IPS DF 6.9 (cell line): ENCODE data around the gene ZNF335.
A peak's percentile ranks its signal among the peaks of the same experiment; 100 is the strongest.

Experiments
- DNase-seq: peaks from one replicate; pipeline ENCODE4 v3.0.0-alpha.2; 2013; ENCODE audit warnings: low read depth, low spot score
- H3K27ac ChIP-seq: one replicate; pipeline ENCODE4 v1.5.1; 2013; ENCODE audit warnings: low read length, control low read depth
- H3K27me3 ChIP-seq: 2 replicates; pipeline ENCODE4 v1.6.1; 2013; ENCODE audit warnings: mild to moderate bottlenecking, low read length; ENCODE audit not compliant: control insufficient read depth, insufficient read depth
- H3K36me3 ChIP-seq: 2 replicates; pipeline ENCODE4 v1.6.1; 2013; ENCODE audit warnings: low read length; ENCODE audit not compliant: control insufficient read depth, insufficient read depth
- H3K4me1 ChIP-seq: 2 replicates; pipeline ENCODE4 v1.6.1; 2013; ENCODE audit warnings: low read length; ENCODE audit not compliant: control insufficient read depth, insufficient read depth
- H3K4me3 ChIP-seq: 2 replicates; pipeline ENCODE4 v1.5.1; 2013; ENCODE audit warnings: mild to moderate bottlenecking, low read length
- H3K9me3 ChIP-seq: 2 replicates; pipeline ENCODE4 v1.6.1; 2013; ENCODE audit warnings: low read length, inconsistent platforms; ENCODE audit not compliant: control insufficient read depth, insufficient read depth
- WGBS: extraction: QIAGEN DNeasy Blood & Tissue Kit; methylation state at CpG from one replicate; pipeline ENCODE4 v1.1.7; 2013; ENCODE audit warnings: mixed read lengths, missing lambda C conversion rate; ENCODE audit not compliant: insufficient read length, insufficient coverage; 5-methylcytosine and 5-hydroxymethylcytosine counted together

The ZNF335 gene

GRCh38 chr20:45944151-45944964 lies 27.6 kb downstream of the ZNF335 start:
- peaks cover 74% of the 10 kb centered on the region for H3K36me3 ChIP-seq
- no CpG with 5 or more reads among the region's 15 CpGs for WGBS
- no peaks in the 10 kb centered on the region for H3K9me3 ChIP-seq
- H3K27ac ChIP-seq, result no peak overlapping the region
- no peaks in the 10 kb centered on the region for H3K27me3 ChIP-seq
- H3K4me1 ChIP-seq, result no peaks in the 10 kb centered on the region
- no peak overlapping the region for H3K4me3 ChIP-seq
- DNase-seq, result no peak

DNA sequence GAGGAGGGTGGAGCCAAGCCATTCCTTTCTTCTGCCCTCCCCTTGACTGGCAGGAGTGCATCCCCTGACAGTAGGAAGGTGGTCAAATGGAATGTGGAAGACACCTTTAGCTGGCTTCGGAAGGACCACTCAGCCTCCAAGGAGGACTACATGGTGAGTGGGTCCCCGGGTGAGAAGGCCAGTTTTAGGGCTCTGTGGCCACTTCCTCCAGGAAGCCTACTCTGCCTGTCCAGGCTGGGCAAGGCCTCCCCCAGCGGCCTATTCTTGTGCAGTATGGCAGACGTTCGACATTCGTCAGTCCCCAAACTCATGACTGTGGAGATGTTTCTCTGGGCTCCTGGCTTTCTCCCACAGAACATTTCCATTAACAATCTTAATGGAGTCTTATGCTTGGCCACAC lies 28.4 kb downstream of the ZNF335 start:
- WGBS, result no CpG with 5 or more reads among the region's 6 CpGs
- Histone ChIP-seq H3K36me3 (peaks cover 75% of the 10 kb centered on the region), H3K27ac (no peak overlapping the region)

DNA sequence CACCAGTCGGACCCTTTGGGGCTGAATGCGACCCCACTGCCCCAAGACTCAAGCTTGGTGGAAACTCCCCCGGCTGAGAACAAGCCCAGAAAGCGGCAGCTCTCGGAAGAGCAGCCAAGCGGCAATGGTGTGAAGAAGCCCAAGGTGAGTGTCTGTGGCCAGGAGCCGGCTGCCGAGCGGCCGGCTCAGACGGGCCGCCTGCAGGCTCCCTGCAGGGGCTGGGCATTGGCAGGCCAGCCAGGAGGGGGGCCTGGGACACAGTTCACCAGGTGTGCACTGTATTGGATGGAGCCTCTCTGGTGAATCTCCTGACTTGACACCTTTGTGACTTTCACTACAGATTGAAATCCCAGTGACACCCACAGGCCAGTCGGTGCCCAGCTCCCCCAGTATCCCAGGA lies 31.5 kb downstream of the ZNF335 start:
- Histone ChIP-seq H3K27ac (no peak overlapping the region), H3K27me3 (no peaks in the 10 kb centered on the region), H3K36me3 (peaks cover 51% of the 10 kb centered on the region), H3K4me1 (0 out of 2 replicates have a peak, but pooled peaks cover 2% of the 10 kb centered on the region), H3K9me3 (no peaks in the 10 kb centered on the region), H3K4me3 (no peak overlapping the region)
- no CpG with 5 or more reads among the region's 13 CpGs for WGBS
- no peak for DNase-seq

More for the DNA sequence above, 28.4 kb downstream of the ZNF335 start:
- no peaks in the 10 kb centered on the region for H3K27me3 ChIP-seq
- DNase-seq, result no peak
- 0 out of 2 replicates have a peak, but pooled peaks cover 2% of the 10 kb centered on the region for H3K4me1 ChIP-seq
- H3K4me3 ChIP-seq, result no peak overlapping the region
- H3K9me3 ChIP-seq, result no peaks in the 10 kb centered on the region

- H3K27me3 ChIP-seq, result no peaks in the 10 kb centered on the region
- H3K36me3 ChIP-seq, result peaks cover 47% of the 10 kb centered on the region
- 0 out of 2 replicates have a peak, but pooled peaks cover 2% of the 10 kb centered on the region for H3K4me1 ChIP-seq
- H3K9me3 ChIP-seq, result no peaks in the 10 kb centered on the region
- no peak overlapping the region for H3K27ac ChIP-seq
- no peak overlapping the region for H3K4me3 ChIP-seq
- no peak for DNase-seq
- no CpG with 5 or more reads among the region's 3 CpGs for WGBS
These were observed 31.9 kb downstream of the ZNF335 start for GRCh38 chr20:45940053-45940452.

DNA sequence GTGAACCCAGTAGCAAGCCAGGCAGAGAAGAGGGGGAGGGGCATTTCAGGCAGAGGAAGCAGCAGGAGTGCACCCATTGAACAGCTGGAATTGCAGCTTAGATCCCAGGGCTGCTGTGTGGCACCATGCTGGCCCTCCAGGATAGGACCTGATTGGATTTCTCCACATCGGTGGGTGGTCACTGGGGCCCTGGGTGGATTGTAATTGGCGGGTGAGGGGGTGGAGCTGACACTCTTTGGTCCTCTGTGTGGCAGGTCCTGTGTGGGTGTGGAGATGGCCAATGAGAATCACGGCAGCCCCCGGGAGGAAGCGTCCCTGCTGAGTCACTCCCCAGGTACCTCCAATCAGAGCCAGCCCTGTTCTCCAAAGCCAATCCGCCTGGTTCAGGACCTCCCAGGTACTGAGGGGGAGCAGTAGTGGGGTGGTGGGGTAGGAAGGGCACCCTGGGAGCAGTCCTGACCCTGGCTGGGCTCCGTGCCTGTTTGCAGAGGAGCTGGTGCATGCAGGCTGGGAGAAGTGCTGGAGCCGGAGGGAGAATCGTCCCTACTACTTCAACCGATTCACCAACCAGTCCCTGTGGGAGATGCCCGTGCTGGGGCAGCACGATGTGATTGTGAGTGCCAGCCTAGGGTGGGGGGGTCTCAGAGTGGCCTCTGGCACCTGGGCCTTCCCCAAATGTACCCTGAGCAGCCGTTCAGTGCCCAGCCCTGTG lies 33.1 kb downstream of the ZNF335 start:
- H3K4me3 ChIP-seq, result no peak overlapping the region
- H3K36me3 ChIP-seq, result peaks cover 36% of the 10 kb centered on the region
- H3K4me1 ChIP-seq, result 0 out of 2 replicates have a peak, but pooled peaks cover 2% of the 10 kb centered on the region
- no peaks in the 10 kb centered on the region for H3K27me3 ChIP-seq
- peak; percentile 39 for DNase-seq
- H3K9me3 ChIP-seq, result no peaks in the 10 kb centered on the region
- H3K27ac ChIP-seq, result no peak overlapping the region
- no CpG with 5 or more reads among the region's 13 CpGs for WGBS

DNA sequence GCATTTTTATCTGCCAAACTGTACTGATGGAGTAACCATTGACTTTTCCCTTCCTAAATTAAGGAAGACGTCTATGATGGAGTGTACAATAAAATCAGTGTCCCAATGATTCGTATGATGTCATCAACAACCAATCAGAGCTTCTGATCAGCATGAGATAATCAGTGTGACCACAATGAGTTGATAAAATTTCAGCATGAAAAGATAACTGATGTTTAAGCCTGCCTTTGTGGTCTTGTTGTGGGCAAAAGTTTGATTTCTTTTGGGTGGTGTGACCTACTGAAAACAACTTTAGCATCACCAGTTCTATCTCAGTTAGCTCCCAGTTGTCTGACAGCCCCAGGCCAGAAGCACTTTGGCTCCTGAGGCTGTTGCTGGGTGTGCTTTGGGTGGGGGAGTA lies 34.2 kb downstream of the ZNF335 start:
- WGBS, result no CpG with 5 or more reads among the region's 2 CpGs
- Histone ChIP-seq H3K27me3 (no peaks in the 10 kb centered on the region), H3K4me1 (0 out of 2 replicates have a peak, but pooled peaks cover 2% of the 10 kb centered on the region), H3K9me3 (no peaks in the 10 kb centered on the region), H3K4me3 (no peak overlapping the region), H3K36me3 (peaks cover 26% of the 10 kb centered on the region), H3K27ac (no peak overlapping the region)
- DNase-seq, result no peak

- Histone ChIP-seq H3K27me3 (no peaks in the 10 kb centered on the region), H3K36me3 (peaks cover 20% of the 10 kb centered on the region), H3K4me3 (peak overlapping the region; percentile 88; the same call in 1 of the 2 replicates), H3K4me1 (0 out of 2 replicates have a peak, but pooled peaks cover 2% of the 10 kb centered on the region), H3K27ac (no peak overlapping the region), H3K9me3 (no peaks in the 10 kb centered on the region)
- DNase-seq, result no peak
- no CpG with 5 or more reads among the region's 21 CpGs for WGBS
These were observed 36.5 kb downstream of the ZNF335 start for GRCh38 chr20:45935416-45936046.

- DNase-seq, result peak; percentile 97
- no CpG with 5 or more reads among the region's 102 CpGs for WGBS
- Histone ChIP-seq H3K27ac (peak within 1 kb of the TSS; percentile 25), H3K4me3 (peak within 1 kb of the TSS; percentile 88), H3K9me3 (no peaks in the 10 kb centered on the region), H3K36me3 (peaks cover 13% of the 10 kb centered on the region; the same call in 1 of the 2 replicates), H3K4me1 (0 out of 2 replicates have a peak, but pooled peaks cover 2% of the 10 kb centered on the region), H3K27me3 (no peaks in the 10 kb centered on the region)
These were observed 37.2 kb downstream of the ZNF335 start, which contains the start of gene PCIF1 for GRCh38 chr20:45934586-45935415. Gene PCIF1 (plus strand): TSS chr20:45934683. CDS start chr20:45939000, 4,317 bp downstream.

DNA sequence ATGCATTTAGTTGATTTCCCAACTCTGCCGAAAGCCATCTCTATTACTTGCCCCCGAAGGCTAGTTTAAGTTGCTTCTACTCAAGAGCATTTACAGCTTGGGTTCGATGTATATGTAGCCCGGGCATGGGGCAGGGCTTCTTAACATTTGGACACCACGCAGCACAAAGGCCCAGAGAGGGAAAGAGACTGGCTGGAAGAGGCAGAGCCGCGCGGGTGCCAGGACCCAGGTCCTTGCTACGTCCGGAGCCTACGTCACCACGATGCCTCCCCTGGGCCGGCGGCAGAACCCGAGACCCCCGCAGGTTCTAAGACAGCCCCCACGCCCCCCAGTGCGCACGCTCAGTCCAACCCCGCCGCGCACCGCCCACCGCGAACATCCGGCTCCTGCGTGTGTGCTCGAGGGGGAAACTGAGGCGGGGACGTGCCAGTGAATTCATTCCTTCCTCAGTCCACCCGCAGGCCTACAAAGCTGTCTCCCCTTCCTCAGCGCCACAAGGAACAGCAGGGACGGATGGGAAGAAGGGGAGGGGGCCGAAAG lies 37.9 kb downstream of the ZNF335 start:
- Histone ChIP-seq H3K4me3 (peak overlapping the region; percentile 77; the same call in 1 of the 2 replicates), H3K27me3 (no peaks in the 10 kb centered on the region), H3K36me3 (peaks cover 8% of the 10 kb centered on the region; the same call in 1 of the 2 replicates), H3K4me1 (0 out of 2 replicates have a peak, but pooled peaks cover 2% of the 10 kb centered on the region), H3K9me3 (no peaks in the 10 kb centered on the region), H3K27ac (peak overlapping the region; percentile 25)
- peak; percentile 35 for DNase-seq
- no CpG with 5 or more reads among the region's 34 CpGs for WGBS
